GM19239 (cell line): ENCODE results near the gene BACE2.
"Not testable (repeated sequence)": the region's sequence is repeated elsewhere in the genome, so short reads cannot be mapped to it uniquely, and the experiment has no call there.

ENCODE experiments used
- DNase-seq: peaks from one replicate; pipeline ENCODE4 v3.0.0; 2011; ENCODE audit warnings: low spot score; ENCODE audit not compliant: insufficient read length
- FAIRE-seq: peaks from 2 replicates; lab custom pipeline; 2011; peaks lifted over from hg19 to GRCh38; lab: Jason Lieb, UNC

Gene BACE2

DNA sequence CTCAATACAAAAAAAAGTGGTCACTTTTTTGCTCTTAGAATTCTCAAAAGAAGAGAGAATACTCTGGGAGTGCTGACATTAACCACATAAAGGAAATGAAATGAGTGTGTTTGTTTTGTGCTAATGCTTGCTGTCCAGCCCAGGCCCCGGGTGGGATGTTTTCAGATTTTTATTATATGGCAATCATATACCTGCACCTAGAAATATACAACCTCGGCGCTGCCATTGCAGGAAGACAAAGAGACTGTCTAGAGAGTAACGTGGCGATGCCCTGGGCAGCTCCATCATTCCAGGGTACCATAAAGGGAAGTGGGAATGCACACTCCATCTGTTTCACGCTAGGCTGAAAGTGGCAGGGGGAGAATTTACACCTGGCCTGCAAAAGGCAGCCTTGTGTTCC, 7.1 kb downstream of the BACE2 start:
- FAIRE-seq (no peak), DNase-seq (no peak)

DNA sequence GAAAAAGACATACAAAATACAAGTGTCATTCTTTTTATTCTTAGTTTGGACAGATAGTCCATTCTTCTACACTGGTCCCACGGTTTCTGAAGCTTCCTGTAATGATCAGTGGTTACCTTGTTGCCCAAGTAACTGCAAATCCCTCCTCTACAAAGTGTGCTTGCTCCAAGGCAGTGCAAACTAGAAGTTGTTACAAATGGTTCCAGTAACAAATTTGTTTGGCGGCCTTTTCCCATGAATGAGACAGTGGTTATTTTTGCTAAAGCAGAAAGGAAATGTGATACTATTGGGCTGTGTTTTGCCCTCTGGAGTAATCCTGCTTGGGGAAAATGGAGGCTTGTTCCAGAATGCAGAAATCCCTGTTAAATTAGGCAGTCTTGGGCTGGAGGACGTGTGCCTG, 8.9 kb downstream of the BACE2 start:
- no peak for DNase-seq

DNA sequence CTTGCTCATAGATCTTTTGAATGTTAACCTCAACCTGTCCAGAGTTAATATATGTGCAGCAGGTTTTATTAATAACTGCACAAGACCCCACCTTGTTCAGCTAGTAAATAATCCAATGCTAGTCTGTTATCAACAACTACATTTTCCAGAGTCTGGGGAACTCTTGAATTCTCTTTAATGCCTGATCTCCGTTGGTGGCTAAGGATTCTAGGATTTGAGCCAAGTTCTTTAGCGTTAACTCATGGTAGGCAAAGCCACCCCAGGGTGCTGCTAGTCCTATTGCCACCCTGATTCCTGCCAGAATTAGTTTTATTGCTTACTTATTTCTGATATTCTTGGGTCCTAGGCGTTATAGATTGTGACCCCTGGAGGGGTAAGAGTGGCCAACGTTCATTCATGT, 12.8 kb downstream of the BACE2 start:
- DNase-seq (no peak), FAIRE-seq (no peak)

More for the DNA sequence above, 8.9 kb downstream of the BACE2 start:
- FAIRE-seq, result no peak

DNA sequence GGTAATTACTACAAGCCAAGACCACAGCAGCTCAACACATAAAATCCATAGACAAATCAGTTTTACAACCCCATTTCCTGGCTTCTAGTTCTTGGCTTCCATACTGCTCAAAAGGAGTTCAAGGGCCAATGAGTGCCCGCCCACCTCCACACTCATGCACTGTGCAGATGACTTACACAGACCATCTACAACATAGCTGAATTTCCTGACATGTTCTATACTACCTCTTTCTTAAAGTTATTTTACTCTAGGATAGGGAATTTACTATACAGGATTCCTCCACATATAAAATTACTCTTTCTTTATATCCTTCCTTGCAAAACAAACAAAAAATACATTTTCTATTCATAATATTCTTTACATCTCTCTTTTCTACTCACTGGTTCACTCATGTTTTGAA, 14.6 kb downstream of the BACE2 start:
- FAIRE-seq (no peak), DNase-seq (no peak)

DNA sequence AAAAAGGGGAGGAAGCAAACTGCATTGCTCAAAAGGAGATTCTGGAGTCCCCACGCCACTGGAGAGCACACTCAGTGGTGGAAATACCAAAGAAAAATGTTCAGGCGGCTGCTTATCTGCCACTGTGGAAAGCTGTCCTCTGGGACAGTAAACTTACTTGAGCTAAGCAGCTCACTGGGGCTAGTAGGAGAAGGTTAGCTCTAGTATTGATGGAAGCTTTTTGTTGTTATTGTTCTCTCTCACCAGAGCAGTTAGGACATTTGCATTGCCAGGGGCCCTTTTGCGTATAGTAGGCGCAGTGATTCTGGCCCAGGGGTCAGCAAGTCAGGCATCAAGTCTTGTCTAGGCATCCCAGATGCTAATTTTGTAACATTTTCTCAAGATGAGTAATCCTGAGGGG, 15.6 kb downstream of the BACE2 start:
- DNase-seq (no peak), FAIRE-seq (no peak)

DNA sequence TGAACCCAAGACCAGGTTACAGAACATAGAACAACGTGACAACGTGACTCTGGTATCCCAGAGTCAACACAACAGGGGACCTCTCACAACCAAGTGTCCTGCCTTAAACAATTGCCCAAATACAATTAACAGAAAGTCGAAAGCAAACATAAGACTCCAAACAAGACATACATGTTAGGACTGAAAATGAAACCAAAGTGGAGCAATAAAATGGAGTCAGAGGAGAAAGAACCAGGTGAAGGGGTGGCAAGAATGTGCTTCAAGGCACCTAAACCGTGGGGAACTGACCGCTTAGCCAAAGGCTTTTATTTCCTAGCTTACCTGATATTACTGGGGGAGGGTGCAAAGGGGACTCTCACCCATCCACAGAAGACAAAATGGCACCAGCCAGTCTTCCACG, 17.8 kb downstream of the BACE2 start:
- FAIRE-seq (no peak), DNase-seq (no peak)

DNA sequence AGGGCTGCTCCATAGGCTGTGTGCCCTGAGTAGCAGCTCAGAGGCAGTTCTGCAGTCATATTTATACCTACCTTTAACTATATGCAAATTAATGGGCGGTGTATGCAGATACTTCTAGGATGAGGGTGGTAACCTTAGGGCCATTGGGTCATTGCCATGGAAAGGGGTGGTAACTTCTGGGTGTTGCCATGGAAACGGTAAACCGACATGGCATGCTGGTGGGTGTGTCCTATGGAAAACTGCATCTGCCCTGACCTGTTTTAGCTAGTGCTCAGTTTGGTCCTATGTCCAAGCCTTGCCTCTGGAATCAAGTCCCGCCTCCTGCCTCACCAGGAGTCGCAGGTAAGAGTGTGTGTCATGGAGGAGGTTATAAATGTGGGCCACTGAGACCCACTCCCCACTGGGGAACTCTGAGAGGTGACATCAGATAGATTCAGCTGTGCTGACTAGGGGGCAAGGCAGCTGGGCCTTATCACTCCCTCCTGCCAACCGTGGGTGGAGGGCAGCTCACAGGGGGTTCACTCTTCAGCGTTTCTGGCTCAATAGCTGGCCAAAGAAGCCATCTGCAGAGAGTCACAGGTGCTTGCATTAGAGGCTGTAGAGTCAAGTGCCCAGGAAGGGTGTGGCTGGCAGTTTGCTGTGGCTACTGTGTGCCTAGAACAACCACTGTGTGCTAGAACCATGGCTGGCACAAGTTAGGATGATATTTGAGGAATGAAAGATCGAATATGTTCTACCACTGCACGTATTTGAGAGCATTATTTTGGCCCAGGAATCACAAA, 19.0 kb downstream of the BACE2 start:
- DNase-seq (no peak), FAIRE-seq (no peak)

DNA sequence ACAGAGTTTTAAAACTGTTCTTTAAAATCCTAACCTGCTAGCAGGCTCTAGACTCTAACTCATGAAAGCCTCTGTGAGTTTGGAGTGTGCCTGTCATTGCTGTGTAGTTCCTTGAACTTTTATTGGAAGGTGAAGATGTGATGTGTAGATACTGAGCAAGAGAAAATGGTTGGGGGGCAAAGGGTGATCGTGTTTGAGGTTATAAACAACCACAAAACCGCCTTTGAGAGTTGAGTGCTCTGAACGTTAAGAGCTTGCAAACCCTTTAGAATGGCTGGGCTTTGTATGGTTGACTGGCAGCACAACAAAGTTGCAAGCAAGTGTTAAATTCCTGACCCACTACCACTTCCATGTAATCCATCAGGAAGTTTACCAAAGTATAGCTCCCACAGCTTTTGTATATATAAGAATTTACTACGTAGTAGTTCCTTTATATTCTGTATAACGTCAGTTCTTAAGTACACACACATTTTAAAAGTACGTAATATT, 19.6 kb downstream of the BACE2 start:
- FAIRE-seq, result no peak
- no peak for DNase-seq

DNA sequence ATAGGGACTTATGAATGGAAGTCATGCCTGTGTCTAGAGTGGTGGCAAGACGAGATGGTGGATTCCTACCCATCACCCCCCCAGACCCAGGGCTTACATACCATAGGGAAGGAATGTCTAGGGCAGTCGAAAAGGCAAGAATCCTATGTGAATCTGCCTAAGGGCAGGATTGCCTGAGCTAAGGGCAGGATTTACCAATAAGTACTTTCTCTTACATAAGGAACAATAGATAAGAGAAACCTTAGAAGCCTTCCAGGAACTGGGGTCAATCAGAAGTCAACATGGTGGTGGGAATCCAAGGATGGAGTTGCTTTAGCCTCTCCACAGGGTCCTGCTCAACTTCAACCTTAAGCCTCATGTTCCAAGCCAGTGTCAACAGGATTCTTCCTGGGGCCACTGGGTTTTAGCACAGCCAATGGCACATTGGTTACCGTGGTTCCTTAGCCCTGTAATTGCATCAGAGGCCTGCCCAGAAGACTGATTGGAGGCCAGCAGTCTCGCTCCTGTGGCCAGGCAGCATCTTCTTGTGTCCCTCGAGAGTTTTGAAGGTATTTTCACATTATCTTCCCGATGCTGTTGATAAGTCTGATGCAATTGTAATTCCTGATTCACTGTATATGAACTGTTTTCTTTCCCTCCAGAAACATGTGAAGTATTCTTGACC, 20.7 kb downstream of the BACE2 start:
- FAIRE-seq (no peak), DNase-seq (no peak)

DNA sequence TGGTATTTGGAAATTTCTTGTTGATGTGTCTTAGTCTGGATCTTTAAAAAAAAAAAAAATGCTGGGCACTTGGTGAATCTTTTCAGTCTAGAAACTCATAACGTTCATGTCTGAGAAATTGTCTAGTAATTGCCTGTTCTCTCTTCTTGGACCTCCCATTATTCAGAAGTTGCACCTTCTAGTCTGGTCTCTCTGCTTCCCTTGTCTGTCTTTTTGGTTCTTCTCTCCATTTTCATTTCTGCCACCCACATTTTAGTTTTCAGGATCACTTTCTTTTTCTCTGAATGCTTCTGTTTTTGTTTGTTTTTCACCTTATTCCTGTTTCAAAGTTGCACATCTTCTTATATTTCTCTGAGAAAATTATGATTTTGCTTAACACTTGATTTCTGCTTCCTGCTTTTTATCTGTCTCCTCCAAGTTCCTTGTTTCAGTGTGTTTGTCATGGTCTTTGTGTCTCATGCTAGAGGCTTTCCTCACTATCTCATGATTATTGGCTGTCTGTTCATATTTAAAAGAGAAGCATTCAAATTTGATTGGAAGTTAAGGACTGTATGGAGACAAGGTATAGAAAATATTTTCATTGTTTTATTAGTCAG, 21.3 kb downstream of the BACE2 start:
- FAIRE-seq, result no peak
- no peak for DNase-seq

DNA sequence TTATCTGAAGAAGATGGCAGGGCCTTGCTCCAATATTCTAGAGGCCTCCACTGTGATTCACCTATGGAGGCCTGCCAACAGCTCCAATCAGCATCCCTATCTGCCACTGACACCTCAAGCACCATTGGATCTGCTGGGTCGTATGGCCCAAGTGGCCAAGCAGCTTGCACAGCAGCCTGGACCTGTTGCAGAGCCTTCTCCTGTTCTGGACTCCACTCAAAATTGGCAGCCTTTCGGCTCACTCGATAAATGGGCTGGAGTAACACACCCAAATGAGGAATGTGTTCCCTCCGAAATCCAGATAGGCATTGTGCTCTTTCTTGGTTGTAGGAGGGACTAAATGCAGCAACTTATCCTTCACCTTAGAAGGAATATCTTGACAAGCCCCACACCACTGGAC, 24.6 kb downstream of the BACE2 start:
- FAIRE-seq, DNase-seq: not testable (repeated sequence)

DNA sequence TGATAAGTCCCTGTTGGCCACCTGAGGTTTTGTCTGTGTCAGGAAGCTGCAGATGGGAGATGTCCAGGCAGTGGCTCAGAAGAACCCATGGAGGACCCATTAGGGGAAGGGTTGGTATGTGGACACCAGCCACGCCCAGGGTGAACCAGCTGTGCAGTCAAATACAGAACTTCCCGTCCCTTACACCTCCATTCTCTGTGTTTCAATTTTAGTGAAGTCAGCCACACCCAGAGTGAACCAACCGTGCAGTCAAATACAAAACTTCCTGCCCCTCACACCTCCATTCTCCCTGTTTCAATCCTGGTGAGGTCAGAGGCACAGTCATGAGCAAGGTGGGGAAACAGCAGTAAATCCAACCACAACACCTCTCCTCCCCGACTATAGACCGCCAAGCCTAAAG, 27.4 kb downstream of the BACE2 start:
- DNase-seq (no peak), FAIRE-seq (no peak)

DNA sequence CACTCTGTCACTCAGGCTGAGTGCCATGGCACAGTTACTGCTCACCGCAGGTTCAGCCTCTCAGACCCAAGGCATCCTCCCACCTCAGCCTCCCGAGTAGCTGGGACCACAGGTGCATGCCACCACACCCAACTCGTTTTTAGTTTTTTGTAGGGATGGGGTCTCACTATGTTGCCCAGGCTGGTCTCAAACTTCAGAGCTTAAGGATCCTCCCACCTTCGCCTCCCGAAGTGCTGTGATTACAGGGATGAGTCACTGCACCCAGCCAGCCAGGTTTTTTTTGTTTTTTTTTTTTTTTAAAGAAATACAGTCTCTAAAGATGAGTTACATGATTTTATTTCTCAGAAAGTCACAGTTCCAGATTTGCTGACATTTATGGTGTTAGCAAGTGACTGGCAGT, 29.0 kb downstream of the BACE2 start:
- FAIRE-seq (no peak), DNase-seq (no peak)

DNA sequence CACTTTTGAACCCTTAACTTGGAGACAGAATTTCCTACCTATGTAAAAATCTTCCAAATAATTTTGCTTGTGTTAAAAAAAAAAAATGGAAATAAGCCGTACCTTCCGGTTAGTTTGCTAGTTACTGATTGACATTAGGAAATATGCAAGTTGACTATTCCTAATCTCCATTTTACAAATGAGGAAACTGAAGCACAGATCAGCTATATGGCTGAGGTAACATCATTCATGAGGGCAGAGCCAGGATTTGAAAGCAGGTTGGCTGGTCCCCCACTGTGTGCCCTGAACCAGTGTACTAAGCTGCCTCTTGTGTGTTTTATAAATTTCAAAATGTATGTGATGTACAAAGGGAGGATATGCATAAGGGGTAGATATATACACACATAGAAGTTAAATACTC, 29.6 kb downstream of the BACE2 start:
- no peak for FAIRE-seq

DNA sequence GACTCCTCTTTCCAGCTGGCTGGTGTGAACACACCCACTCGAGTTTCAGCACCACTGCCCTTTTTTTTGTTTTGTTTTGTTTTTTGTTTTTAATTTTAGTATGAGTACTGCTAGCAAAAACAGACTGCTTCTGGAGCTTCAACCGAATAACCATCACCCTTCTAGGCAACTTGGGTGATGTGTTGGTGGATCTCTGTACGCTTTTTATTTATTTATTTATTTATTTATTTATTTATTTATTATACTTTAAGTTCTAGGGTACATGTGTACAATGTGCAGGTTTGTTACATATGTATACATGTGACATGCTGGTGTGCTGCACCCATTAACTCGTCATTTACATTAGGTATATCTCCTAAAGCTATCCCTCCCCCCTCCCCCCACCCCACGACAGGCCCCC, 30.7 kb downstream of the BACE2 start:
- not testable (repeated sequence) for FAIRE-seq, DNase-seq

More for the DNA sequence above, 29.6 kb downstream of the BACE2 start:
- DNase-seq, result no peak

DNA sequence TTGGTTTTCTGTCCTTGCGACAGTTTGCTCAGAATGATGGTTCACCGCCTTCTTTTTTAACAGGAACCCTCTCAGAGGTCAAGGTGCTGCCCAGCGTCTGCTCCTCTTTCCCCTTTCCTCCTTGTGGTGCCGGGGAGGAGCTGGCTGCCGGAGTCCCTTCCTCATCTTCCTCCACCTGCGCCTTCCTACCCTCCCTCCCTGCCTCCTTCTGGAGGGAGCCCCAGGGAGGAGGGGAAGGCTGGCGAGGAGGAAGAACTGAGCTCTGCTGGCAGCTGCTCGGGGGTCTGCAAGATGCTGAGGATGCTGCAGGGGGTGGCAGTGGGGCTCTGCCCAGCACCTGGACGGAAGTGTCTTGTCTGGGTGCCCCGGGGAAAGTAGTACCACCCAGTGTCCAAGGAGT, 31.2 kb downstream of the BACE2 start:
- FAIRE-seq, result no peak

DNA sequence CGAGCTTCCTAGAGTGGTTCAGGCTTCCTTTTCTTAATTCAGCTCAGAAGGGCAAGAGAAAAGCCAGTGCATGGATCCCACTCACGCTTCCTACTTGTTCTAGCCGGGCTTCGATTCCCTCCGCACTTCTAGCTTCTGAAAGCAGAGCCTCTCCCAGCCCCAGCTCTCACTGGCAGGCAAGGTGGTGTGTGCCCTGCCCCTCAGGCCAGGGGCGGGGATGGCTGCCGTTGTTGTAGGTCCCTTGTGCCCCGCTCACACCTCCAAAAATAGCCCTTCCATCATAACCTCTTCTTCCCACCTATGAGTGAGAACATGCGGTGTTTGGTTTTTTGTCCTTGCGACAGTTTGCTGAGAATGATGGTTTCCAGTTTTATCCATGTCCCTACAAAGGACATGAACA, 31.6 kb downstream of the BACE2 start:
- DNase-seq (no peak), FAIRE-seq (no peak)

More for the DNA sequence above, 31.2 kb downstream of the BACE2 start:
- DNase-seq, result no peak

DNA sequence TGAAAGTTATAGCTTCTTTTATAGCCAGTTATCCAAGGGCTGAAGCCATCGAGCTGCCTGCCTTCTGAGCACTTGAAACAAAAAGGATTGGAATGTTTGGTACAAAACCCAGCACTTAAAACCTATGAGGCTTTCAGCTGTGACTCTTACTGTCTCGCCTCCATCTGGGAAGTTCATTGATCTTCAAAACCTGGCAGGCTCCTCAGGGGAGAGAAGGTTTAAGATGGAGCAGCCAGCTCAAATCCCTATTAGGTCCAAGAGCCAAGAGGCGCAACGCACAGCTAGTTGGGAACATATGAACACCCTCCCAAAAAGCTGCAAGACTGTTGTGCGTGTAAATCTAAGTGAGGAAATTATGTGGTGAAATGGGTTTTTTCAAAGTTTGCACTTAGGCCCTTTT, 33.4 kb downstream of the BACE2 start:
- DNase-seq (no peak), FAIRE-seq (no peak)

DNA sequence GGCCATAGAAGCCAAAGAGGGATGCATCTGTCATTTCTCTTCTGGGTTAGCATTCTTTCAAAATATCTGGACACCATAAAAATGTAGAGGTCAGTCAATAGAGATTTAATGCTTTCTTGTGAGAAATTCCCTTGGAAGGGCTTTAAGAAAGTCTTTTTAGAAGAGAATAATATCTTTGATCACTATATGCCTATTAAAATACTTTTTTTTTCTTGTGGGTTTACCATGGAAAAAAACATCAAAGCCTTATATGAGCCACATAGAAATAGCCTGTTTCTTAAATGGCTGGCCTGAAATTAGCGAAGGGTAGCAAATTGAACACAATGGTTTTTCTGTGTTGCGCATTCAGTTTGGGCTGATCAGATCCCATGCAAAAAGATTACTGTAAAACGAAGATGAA, 36.8 kb downstream of the BACE2 start:
- FAIRE-seq (no peak), DNase-seq (no peak)

DNA sequence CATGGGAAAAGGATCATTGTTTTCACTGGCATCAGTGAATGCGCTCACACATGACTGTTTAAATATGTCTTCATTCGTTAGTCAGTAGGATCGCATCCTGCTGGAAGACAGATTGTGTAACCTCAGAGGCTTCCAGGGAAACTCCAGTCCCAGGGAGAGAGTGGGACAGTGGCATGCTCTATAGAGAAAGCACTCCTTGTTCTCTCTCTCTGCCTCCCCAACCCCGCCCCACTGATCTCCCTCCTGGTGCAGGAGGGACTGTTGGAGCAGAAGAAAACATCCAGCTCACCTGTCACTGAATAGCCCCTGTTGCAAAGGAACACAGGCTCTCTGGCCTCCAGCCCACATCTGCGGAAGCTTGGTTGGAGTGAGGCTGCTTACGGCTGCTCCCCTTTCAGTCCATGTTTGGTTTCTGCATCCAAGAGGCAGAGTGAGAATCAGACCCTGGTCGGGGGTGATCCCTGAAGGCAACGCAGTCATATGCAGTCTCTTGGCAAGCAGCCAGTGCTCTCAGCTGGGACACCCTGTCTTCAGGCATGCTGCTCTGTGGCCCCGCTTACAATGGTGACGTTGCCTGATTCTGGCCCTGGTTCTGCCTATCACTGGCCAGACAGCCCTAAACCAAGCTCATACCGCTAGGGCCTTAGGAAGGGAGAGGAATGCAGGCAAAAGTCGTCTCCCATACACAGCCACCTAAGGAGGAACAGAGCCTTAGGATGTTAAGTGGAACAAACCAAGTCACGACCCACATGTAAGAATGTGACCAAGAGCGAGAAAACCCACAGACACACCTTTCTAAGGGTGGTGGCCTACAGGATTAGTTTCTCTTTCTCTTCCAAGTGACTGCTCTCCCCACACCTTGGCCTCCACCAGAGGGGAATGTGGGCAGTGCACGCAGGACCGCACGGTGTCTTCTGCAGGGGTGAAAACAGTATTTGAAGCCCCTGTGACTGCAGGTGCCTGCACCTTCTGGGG, 39.7 kb downstream of the BACE2 start:
- FAIRE-seq (no peak), DNase-seq (no peak)
